Hematopoietic multipotent progenitor cell (in vitro differentiated cells): Measurements from ENCODE around the gene TLX2. TPM values are rescaled to one million over a fixed set of nuclear protein-coding genes. Genes with fewer than 3 reads are reported as not detected.

Experiments
- DNase-seq, 3 donors: peaks; one replicate each; pipeline ENCODE4 v3.0.0-alpha.2; 2011 to 2015; ENCODE audit warnings: low read depth in 2 of 3, low spot score in 2 of 3
- total RNA-seq: library from RNA; depleted of rRNA; stranded (reverse); fragments of >200 nt; gene quantifications from one replicate; pipeline ENCODE4 v1.2.3, GENCODE V29; 2012

TLX2 gene
- total RNA-seq, 1 donor, result 0.27 TPM

- no peak for DNase-seq
Observed at GRCh38 chr2:74496997-74497776, 17.1 kb upstream of the TLX2 start.

- DNase-seq, result no peak
Observed at GRCh38 chr2:74497777-74498499, 16.3 kb upstream of the TLX2 start.

- DNase-seq, result peak in 1 of 3 donors; percentile 33
Observed at GRCh38 chr2:74498500-74499266, 15.6 kb upstream of the TLX2 start.

GRCh38 chr2:74499267-74499939, 14.8 kb upstream of the TLX2 start, which contains the start of gene LBX2:
TSS of gene LBX2 (minus strand) at chr2:74499603. CDS start at chr2:74499537, 66 bp downstream.
- peak in 1 of 3 donors; percentile 35 for DNase-seq

GRCh38 chr2:74499940-74500577, 14.2 kb upstream of the TLX2 start:
- no peak for DNase-seq

GRCh38 chr2:74500578-74500946, 13.7 kb upstream of the TLX2 start:
- no peak for DNase-seq

- no peak for DNase-seq
Observed at GRCh38 chr2:74501335-74502071, 12.7 kb upstream of the TLX2 start.

- DNase-seq, result no peak
Observed at GRCh38 chr2:74502147-74502719, 12.0 kb upstream of the TLX2 start.

- peak in 2 of 3 donors; percentile 56 to 78 for DNase-seq
Observed at GRCh38 chr2:74502720-74503505, 11.3 kb upstream of the TLX2 start.

- no peak for DNase-seq
Observed at GRCh38 chr2:74503506-74504475, 10.5 kb upstream of the TLX2 start.

GRCh38 chr2:74504591-74504990, 9.7 kb upstream of the TLX2 start:
- DNase-seq, result no peak

GRCh38 chr2:74505448-74506246, 8.6 kb upstream of the TLX2 start:
- no peak for DNase-seq

- DNase-seq, result peak; percentile 97 to 99 (median 98)
Observed at GRCh38 chr2:74507145-74507925, 6.9 kb upstream of the TLX2 start, which contains the start of gene PCGF1. TSS of gene PCGF1 (minus strand) at chr2:74507695. CDS start at chr2:74507668, 27 bp downstream.

GRCh38 chr2:74507926-74508520, 6.2 kb upstream of the TLX2 start:
- no peak for DNase-seq

GRCh38 chr2:74510272-74510671, 4.0 kb upstream of the TLX2 start:
- no peak for DNase-seq
